OCI-LY1 (cell line): ENCODE data around the gene ZNF281.

ENCODE experiments used
- H2AFZ ChIP-seq: fragments of 200-600 bp; sonication (generic), shearing (Covaris generic); 2 replicates; pipeline ENCODE4 v1.6.0; 2014; ENCODE audit warnings: antibody characterized with exemption, mild to moderate bottlenecking, low read length
- H3F3A ChIP-seq: fragments of 200-600 bp; sonication (generic), shearing (Covaris generic); 2 replicates; pipeline ENCODE4 v1.6.0; 2014; ENCODE audit warnings: mild to moderate bottlenecking, antibody characterized with exemption, low read length, moderate library complexity; ENCODE audit not compliant: insufficient read depth
- H3K27ac ChIP-seq: fragments of 200-600 bp; sonication (generic); 2 replicates; pipeline ENCODE4 v1.5.1; 2014; ENCODE audit warnings: low read length, mixed run types, mild to moderate bottlenecking, low read depth; ENCODE audit not compliant: poor library complexity, severe bottlenecking
- H3K27me3 ChIP-seq: fragments of 200-600 bp; sonication (generic); 2 replicates; pipeline ENCODE4 v1.6.0; 2014; ENCODE audit warnings: antibody characterized with exemption, mild to moderate bottlenecking, low read length, moderate library complexity; ENCODE audit not compliant: insufficient read depth
- H3K36me3 ChIP-seq: fragments of 200-600 bp; sonication (generic); 2 replicates; pipeline ENCODE4 v1.6.1; 2014; ENCODE audit warnings: mild to moderate bottlenecking, antibody characterized with exemption, low read length, moderate library complexity, mixed read lengths; ENCODE audit not compliant: insufficient read depth
- H3K4me1 ChIP-seq: fragments of 200-600 bp; sonication (generic); 2 replicates; pipeline ENCODE4 v1.5.1; 2014; ENCODE audit warnings: mild to moderate bottlenecking, low read length, moderate library complexity; ENCODE audit not compliant: insufficient read depth, severe bottlenecking
- H3K4me2 ChIP-seq: fragments of 200-600 bp; sonication (generic), shearing (Covaris generic); 2 replicates; pipeline ENCODE4 v1.6.1; 2014; ENCODE audit warnings: low read length
- H3K4me3 ChIP-seq: fragments of 200-600 bp; sonication (generic); 2 replicates; pipeline ENCODE4 v1.5.1; 2014; ENCODE audit warnings: low read length, low read depth, mild to moderate bottlenecking, mixed read lengths; ENCODE audit not compliant: poor library complexity, severe bottlenecking
- H3K79me2 ChIP-seq: fragments of 200-600 bp; shearing (Covaris generic); 2 replicates; pipeline ENCODE4 v1.6.1; 2016; ENCODE audit warnings: mixed run types, low read length, mixed read lengths; ENCODE audit not compliant: insufficient read depth
- H3K9ac ChIP-seq: fragments of 200-600 bp; sonication (generic), shearing (Covaris generic); 2 replicates; pipeline ENCODE4 v1.6.1; 2014; ENCODE audit warnings: mild to moderate bottlenecking, low read length, mixed read lengths
- H3K9me2 ChIP-seq: fragments of 200-600 bp; sonication (generic), shearing (Covaris generic); 2 replicates; pipeline ENCODE4 v1.6.1; 2014; ENCODE audit warnings: low read depth, mild to moderate bottlenecking, low read length, mixed read lengths
- H3K9me3 ChIP-seq: fragments of 200-600 bp; shearing (Covaris generic); 2 replicates; pipeline ENCODE4 v1.6.1; 2014; ENCODE audit warnings: low read length, mixed read lengths
- H4K20me1 ChIP-seq: fragments of 200-600 bp; sonication (generic), shearing (Covaris generic); 2 replicates; pipeline ENCODE4 v1.6.0; 2016; ENCODE audit warnings: mild to moderate bottlenecking, low read length; ENCODE audit not compliant: insufficient read depth
- CTCF ChIP-seq: fragments of 200-600 bp; sonication (generic), shearing (Covaris generic); IDR thresholded peaks from 2 replicates; pipeline ENCODE4 v1.5.1; 2017; ENCODE audit warnings: mild to moderate bottlenecking, antibody characterized with exemption, low read length, moderate library complexity, mixed read lengths
- EZH2 ChIP-seq: fragments of 200-600 bp; sonication (generic), shearing (Covaris generic); IDR thresholded peaks from 2 replicates; pipeline ENCODE4 v1.8.0; 2017; ENCODE audit warnings: borderline replicate concordance, mixed run types, mild to moderate bottlenecking, antibody characterized with exemption, low read length, moderate library complexity, mixed read lengths

Gene ZNF281

GRCh38 chr1:200384818-200385390, 24.9 kb downstream of the ZNF281 start:
- Histone ChIP-seq H3K9me3 (no peaks in the 10 kb centered on the region), H3K27ac (no peak overlapping the region), H3K4me1 (no peaks in the 10 kb centered on the region), H3K9ac (no peak overlapping the region), H3K27me3 (no peaks in the 10 kb centered on the region), H3F3A (no peaks in the 10 kb centered on the region), H3K4me3 (no peak overlapping the region), H3K9me2 (no peaks in the 10 kb centered on the region), H3K36me3 (no peaks in the 10 kb centered on the region; the same call in 1 of the 2 replicates), H2AFZ (no peak overlapping the region), H4K20me1 (no peaks in the 10 kb centered on the region), H3K4me2 (no peak overlapping the region), H3K79me2 (no peaks in the 10 kb centered on the region)
- TF ChIP-seq CTCF (no peak), EZH2 (no peak)

GRCh38 chr1:200381256-200381984, 28.4 kb downstream of the ZNF281 start:
- Histone ChIP-seq H3K9ac (no peak overlapping the region), H3K36me3 (no peaks in the 10 kb centered on the region), H3K9me3 (no peaks in the 10 kb centered on the region), H2AFZ (no peak overlapping the region), H3K4me2 (no peak overlapping the region), H4K20me1 (no peaks in the 10 kb centered on the region), H3K4me1 (no peaks in the 10 kb centered on the region), H3K27ac (no peak overlapping the region), H3K79me2 (no peaks in the 10 kb centered on the region), H3K9me2 (no peaks in the 10 kb centered on the region), H3F3A (no peaks in the 10 kb centered on the region), H3K27me3 (no peaks in the 10 kb centered on the region), H3K4me3 (no peak overlapping the region)
- no peak for TF ChIP-seq CTCF
- no peak for TF ChIP-seq EZH2

GRCh38 chr1:200380589-200381021, 29.2 kb downstream of the ZNF281 start:
- H3K9me2 ChIP-seq = no peaks in the 10 kb centered on the region
- H3K36me3 ChIP-seq = no peaks in the 10 kb centered on the region
- no peaks in the 10 kb centered on the region for H3K79me2 ChIP-seq
- H3K27me3 ChIP-seq = no peaks in the 10 kb centered on the region
- no peaks in the 10 kb centered on the region for H3K4me1 ChIP-seq
- no peaks in the 10 kb centered on the region for H4K20me1 ChIP-seq
- no peak overlapping the region for H3K4me3 ChIP-seq
- H2AFZ ChIP-seq = no peak overlapping the region
- H3K4me2 ChIP-seq = no peak overlapping the region
- no peaks in the 10 kb centered on the region for H3K9me3 ChIP-seq
- TF ChIP-seq CTCF (no peak), EZH2 (no peak)
- H3K27ac ChIP-seq = no peak overlapping the region
- H3K9ac ChIP-seq = no peak overlapping the region
- no peaks in the 10 kb centered on the region for H3F3A ChIP-seq
